Measurements from ENCODE around the gene GTF3C4.
A peak's percentile ranks its signal among the peaks of the same experiment; 100 is the strongest.

The GTF3C4 gene

DNA sequence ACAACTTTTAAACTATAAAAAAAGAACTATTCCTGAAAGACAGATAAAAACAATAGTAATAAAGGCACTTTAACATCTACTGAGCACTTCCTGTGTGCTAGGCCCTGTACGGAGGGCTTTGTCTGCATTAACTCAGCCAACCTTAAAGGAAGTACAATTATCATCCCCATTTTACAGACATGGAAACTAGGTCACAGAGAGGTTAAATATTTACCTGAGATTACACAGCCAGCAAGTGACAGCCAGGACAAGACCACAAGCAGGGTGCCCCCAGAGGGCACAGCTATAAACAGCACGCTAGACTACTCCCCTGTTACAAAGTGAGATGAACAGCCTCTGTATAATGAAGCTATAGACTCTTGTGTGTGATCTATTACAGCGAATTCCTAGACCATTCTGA is 26.0 kb upstream of the GTF3C4 start:
- DNase-seq (ENCODE audit: low read depth, low spot score) = no peak
- TF ChIP-seq, protein P1, sequence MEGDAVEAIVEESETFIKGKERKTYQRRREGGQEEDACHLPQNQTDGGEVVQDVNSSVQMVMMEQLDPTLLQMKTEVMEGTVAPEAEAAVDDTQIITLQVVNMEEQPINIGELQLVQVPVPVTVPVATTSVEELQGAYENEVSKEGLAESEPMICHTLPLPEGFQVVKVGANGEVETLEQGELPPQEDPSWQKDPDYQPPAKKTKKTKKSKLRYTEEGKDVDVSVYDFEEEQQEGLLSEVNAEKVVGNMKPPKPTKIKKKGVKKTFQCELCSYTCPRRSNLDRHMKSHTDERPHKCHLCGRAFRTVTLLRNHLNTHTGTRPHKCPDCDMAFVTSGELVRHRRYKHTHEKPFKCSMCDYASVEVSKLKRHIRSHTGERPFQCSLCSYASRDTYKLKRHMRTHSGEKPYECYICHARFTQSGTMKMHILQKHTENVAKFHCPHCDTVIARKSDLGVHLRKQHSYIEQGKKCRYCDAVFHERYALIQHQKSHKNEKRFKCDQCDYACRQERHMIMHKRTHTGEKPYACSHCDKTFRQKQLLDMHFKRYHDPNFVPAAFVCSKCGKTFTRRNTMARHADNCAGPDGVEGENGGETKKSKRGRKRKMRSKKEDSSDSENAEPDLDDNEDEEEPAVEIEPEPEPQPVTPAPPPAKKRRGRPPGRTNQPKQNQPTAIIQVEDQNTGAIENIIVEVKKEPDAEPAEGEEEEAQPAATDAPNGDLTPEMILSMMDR (IDR thresholded peaks at IDR 0.05; ENCODE audit: insufficient read depth, low read length, missing control alignments) = no peak
- CTCF ChIA-PET = interaction anchor here (1.0 to 2.5 kb wide), 3 partner anchors 9 to 44 kb away, joined by 3 to 9 read pairs (median 3); no protein-coding TSS in a partner anchor
- no peak overlapping the region for H3K4me3 ChIP-seq (ENCODE audit: low read depth, low read length)
- POLR2A ChIA-PET = no interaction called here

DNA sequence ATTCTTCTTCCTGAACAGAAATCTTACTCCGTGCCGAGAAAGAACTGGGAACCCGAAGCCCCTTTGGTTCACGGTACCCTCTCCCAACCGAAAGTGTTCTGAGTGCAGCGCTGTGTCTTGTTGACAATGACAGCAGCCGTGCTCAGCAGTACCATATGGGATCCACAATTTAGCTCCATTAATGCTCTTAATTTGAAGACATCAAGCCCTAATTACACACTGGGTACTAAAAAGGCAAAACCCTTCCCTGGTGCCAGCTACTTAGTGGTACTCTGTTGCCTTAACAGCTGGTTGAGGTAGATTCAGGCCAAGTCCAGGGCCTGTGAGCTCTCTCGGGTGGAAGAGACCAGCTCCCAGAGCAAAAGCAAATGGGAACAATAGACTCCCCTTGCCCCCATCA is 25.0 kb upstream of the GTF3C4 start:
- TF ChIP-seq, protein P1 (IDR thresholded peaks at IDR 0.05; ENCODE audit: insufficient read depth, low read length, missing control alignments) = no peak
- DNase-seq (ENCODE audit: low read depth, low spot score) = no peak
- POLR2A ChIA-PET = no interaction called here
- CTCF ChIA-PET = interaction anchor here (0.6 to 3.0 kb wide), 6 partner anchors 8 to 136 kb away, joined by 3 to 10 read pairs (median 3); no protein-coding TSS in a partner anchor
- no peak overlapping the region for H3K4me3 ChIP-seq (ENCODE audit: low read depth, low read length)

DNA sequence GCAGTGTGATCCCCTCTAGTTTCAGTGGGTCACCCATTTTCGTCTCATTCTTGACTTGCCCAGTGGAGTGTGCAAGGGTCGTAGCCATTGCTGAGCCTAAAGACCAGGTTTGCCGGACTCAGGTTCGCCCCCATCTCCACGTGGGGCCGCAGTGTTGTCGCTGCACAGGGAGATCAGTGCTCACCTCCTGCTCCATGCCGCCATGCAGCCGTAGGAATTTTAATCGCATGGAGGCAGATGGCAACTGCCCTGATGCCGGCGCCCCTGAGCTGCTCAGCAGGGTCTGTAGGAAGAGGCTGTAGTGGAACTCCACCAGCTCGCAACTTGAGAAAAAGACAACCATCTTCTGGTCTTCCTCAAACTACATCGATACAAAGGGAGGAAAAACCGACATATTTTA is 24.6 kb upstream of the GTF3C4 start:
- ChIA-PET CTCF (interaction anchor here (0.6 to 3.0 kb wide), 5 partner anchors 9 to 136 kb away, joined by 3 to 10 read pairs (median 3); no protein-coding TSS in a partner anchor), POLR2A (no interaction called here)
- H3K4me3 ChIP-seq (ENCODE audit: low read depth, low read length) = no peak overlapping the region
- no peak for DNase-seq (ENCODE audit: low read depth, low spot score)
- TF ChIP-seq, protein P1 (IDR thresholded peaks at IDR 0.05; ENCODE audit: insufficient read depth, low read length, missing control alignments) = no peak

DNA sequence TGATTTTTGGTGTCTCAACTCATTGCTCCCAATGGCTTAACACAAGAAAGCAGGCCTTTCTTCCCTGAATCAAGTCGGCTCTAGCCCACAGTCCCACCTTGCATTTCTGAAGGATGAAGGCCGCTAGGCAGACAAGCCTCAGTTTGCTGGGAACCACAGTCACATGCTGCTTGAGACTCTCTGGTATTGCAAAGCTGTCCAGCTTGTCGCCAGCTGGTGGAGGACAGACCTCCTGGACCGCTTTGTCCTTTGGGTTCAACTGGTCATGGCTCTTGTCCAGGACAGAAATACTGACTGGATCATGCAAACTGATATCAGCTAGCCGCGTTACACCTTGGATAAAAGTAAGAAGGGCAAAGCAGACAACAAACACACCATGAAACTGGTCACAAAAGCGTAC is 23.5 kb upstream of the GTF3C4 start:
- TF ChIP-seq, protein P1 (IDR thresholded peaks at IDR 0.05; ENCODE audit: insufficient read depth, low read length, missing control alignments) = no peak
- H3K4me3 ChIP-seq (ENCODE audit: low read depth, low read length) = no peak overlapping the region
- no peak for DNase-seq (ENCODE audit: low read depth, low spot score)
- ChIA-PET POLR2A (interaction anchor here (0.6 kb wide), 1 partner anchor 200 kb away, joined by 8 read pairs; no protein-coding TSS in a partner anchor), CTCF (interaction anchor here (3.0 kb wide), 1 partner anchor 137 kb away, joined by 10 read pairs; no protein-coding TSS in a partner anchor)

DNA sequence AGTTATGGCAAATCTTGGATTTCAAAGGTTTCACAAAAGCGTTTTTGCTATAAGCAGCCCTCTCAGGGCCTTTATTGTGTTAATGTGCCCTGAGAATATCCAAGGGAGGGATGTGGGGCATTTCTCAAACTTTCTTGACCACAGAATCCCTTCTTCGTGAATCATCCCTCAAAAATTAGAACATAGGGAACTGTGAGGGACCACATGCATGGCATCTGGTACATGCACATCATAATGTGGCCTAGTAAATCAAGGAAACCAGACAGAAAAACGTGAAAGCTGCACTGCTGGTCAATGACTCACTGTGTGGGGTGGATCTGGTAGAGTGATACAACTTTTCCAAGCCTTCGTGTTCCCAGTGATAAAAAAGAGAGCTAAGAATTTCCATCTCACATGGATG is 22.9 kb upstream of the GTF3C4 start:
- H3K4me3 ChIP-seq (ENCODE audit: low read depth, low read length) = no peak overlapping the region
- ChIA-PET POLR2A (interaction anchor here (0.5 to 1.3 kb wide), 6 partner anchors 9 to 199 kb away, joined by 3 to 11 read pairs (median 3); partner anchors contain the start of genes DDX31 and GTF3C4), CTCF (interaction anchor here (0.7 to 3.0 kb wide), 2 partner anchors 16 to 138 kb away, joined by 3 to 10 read pairs; no protein-coding TSS in a partner anchor)
- DNase-seq (ENCODE audit: low read depth, low spot score) = peak; percentile 96
- TF ChIP-seq, protein P1 (IDR thresholded peaks at IDR 0.05; ENCODE audit: insufficient read depth, low read length, missing control alignments) = no peak

DNA sequence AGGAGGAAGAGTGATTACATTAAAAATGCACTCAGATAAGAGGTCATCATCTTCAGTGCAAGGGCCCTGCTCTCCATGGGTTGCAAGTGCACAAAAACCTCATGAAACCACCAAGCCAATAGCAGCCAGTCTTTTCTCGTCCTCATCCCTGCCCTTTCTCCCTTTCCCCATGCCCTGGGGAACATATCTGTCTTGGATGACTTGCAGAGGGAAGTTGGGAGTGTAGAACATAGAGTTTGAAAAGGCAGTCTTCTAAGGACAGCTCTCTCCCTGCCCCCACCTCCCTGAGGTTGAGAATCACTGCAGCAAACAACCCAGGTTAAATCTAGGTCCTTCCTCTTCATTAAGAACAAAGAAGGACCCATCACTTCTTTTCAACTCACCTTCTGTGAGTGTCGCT is 22.5 kb upstream of the GTF3C4 start:
- H3K4me3 ChIP-seq (ENCODE audit: low read depth, low read length) = no peak overlapping the region
- TF ChIP-seq, protein P1 (IDR thresholded peaks at IDR 0.05; ENCODE audit: insufficient read depth, low read length, missing control alignments) = no peak
- POLR2A ChIA-PET = interaction anchor here (0.5 to 1.3 kb wide), 6 partner anchors 9 to 121 kb away, joined by 3 to 11 read pairs (median 3); partner anchors contain the start of genes DDX31 and GTF3C4
- CTCF ChIA-PET = interaction anchor here (0.7 to 3.0 kb wide), 2 partner anchors 17 to 138 kb away, joined by 3 to 10 read pairs; no protein-coding TSS in a partner anchor
- no peak for DNase-seq (ENCODE audit: low read depth, low spot score)

All from AG04449 (cell line).